GM13977 (cell line): ENCODE results near the gene TANGO6.

Source experiments
- DNase-seq: peaks from one replicate; pipeline ENCODE4 v3.0.0; 2012; ENCODE audit warnings: low spot score
- CTCF ChIP-seq: IDR thresholded peaks from 2 replicates; pipeline ENCODE4 v1.5.1; 2012; ENCODE audit warnings: mild to moderate bottlenecking, control low read depth; ENCODE audit not compliant: insufficient read depth; ENCODE audit errors: extremely low read depth, missing control alignments
- in situ Hi-C: fragments of 300-500 bp; cut with MboI; formaldehyde crosslinking; loops from one replicate; pipeline ENCODE4 v1.12.0; 2022; ENCODE audit warnings: low sequenced_read_pairs, low pct_unique_long_range_greater_than_20kb, mixed read lengths, inconsistent platforms; ENCODE audit not compliant: unreplicated experiment

The TANGO6 gene

GRCh38 chr16:69113216-69113615 lies 269.9 kb downstream of the TANGO6 start:
- no peak for DNase-seq
- in situ Hi-C loops: loop anchor here (25.0 kb wide), 1 partner anchor 401 kb away; no protein-coding TSS in a partner anchor
- no peak for TF ChIP-seq CTCF

- in situ Hi-C loops: loop anchor here (25.0 kb wide), 1 partner anchor 402 kb away; no protein-coding TSS in a partner anchor
- no peak for DNase-seq
- TF ChIP-seq CTCF: no peak
Observed at GRCh38 chr16:69114346-69114975, 271.1 kb downstream of the TANGO6 start.

GRCh38 chr16:69114976-69115355 lies 271.6 kb downstream of the TANGO6 start:
- TF ChIP-seq CTCF: no peak
- in situ Hi-C loops: loop anchor here (25.0 kb wide), 1 partner anchor 403 kb away; no protein-coding TSS in a partner anchor
- DNase-seq: no peak

GRCh38 chr16:69115361-69115760 lies 272.0 kb downstream of the TANGO6 start:
- DNase-seq: no peak
- in situ Hi-C loops: loop anchor here (25.0 kb wide), 1 partner anchor 403 kb away; no protein-coding TSS in a partner anchor
- TF ChIP-seq CTCF: no peak

GRCh38 chr16:69115837-69116236 lies 272.5 kb downstream of the TANGO6 start:
- no peak for TF ChIP-seq CTCF
- in situ Hi-C loops: loop anchor here (25.0 kb wide), 1 partner anchor 404 kb away; no protein-coding TSS in a partner anchor
- DNase-seq: no peak

GRCh38 chr16:69116256-69116875 lies 273.0 kb downstream of the TANGO6 start:
- in situ Hi-C loops: loop anchor here (25.0 kb wide), 1 partner anchor 404 kb away; no protein-coding TSS in a partner anchor

More at GRCh38 chr16:69116256-69116875, 273.0 kb downstream of the TANGO6 start:
- DNase-seq: no peak
- TF ChIP-seq CTCF: no peak
